ENCODE results near the gene ATRNL1.
"Not testable (repeated sequence)": the region's sequence is repeated elsewhere in the genome, so short reads cannot be mapped to it uniquely, and the experiment has no call there.

Gene ATRNL1

GRCh38 chr10:115164220-115164619, 71.1 kb downstream of the ATRNL1 start:
- Histone ChIP-seq H3F3A (ENCODE audit: control insufficient read depth, insufficient read depth) (no peaks in the 10 kb centered on the region), H3K9me2 (replicated peaks; ENCODE audit: control insufficient read depth, low read length) (no peaks in the 10 kb centered on the region), H3K36me3 (ENCODE audit: control insufficient read depth, low read length) (no peaks in the 10 kb centered on the region), H3K4me1 (ENCODE audit: control insufficient read depth, low read length) (no peaks in the 10 kb centered on the region), H4K20me1 (ENCODE audit: control insufficient read depth, insufficient read depth, low read depth, low read length) (no peaks in the 10 kb centered on the region), H3K4me2 (ENCODE audit: low read length) (no peak overlapping the region), H3K4me3 (ENCODE audit: low read length) (no peak overlapping the region), H3K27me3 (ENCODE audit: control insufficient read depth, low read length) (0 out of 2 replicates have a peak, but pooled peaks cover 4% of the 10 kb centered on the region), H3K79me2 (ENCODE audit: control insufficient read depth, low read length) (no peaks in the 10 kb centered on the region), H3K27ac (ENCODE audit: low read depth, low read length) (no peak overlapping the region), H3K9me3 (ENCODE audit: control insufficient read depth, insufficient read depth, low read length) (no peaks in the 10 kb centered on the region)
- TF ChIP-seq CTCF (IDR thresholded peaks at IDR 0.05; ENCODE audit: low read depth, low read length, poor library complexity, severe bottlenecking): no peak
- TF ChIP-seq EZH2phosphoT487 (IDR thresholded peaks at IDR 0.05; ENCODE audit: borderline replicate concordance, low read length): no peak

GRCh38 chr10:115167751-115168150, 74.6 kb downstream of the ATRNL1 start:
- Histone ChIP-seq H3K4me1 (ENCODE audit: control insufficient read depth, low read length) (no peaks in the 10 kb centered on the region), H3K4me3 (ENCODE audit: low read length) (no peak overlapping the region), H3K27ac (ENCODE audit: low read depth, low read length) (no peak overlapping the region), H3K4me2 (ENCODE audit: low read length) (no peak overlapping the region), H3K9me3 (ENCODE audit: control insufficient read depth, insufficient read depth, low read length) (no peaks in the 10 kb centered on the region), H3F3A (ENCODE audit: control insufficient read depth, insufficient read depth) (no peaks in the 10 kb centered on the region), H3K27me3 (ENCODE audit: control insufficient read depth, low read length) (0 out of 2 replicates have a peak, but pooled peaks cover 4% of the 10 kb centered on the region), H3K36me3 (ENCODE audit: control insufficient read depth, low read length) (no peaks in the 10 kb centered on the region), H3K79me2 (ENCODE audit: control insufficient read depth, low read length) (no peaks in the 10 kb centered on the region), H3K9me2 (replicated peaks; ENCODE audit: control insufficient read depth, low read length) (no peaks in the 10 kb centered on the region), H4K20me1 (ENCODE audit: control insufficient read depth, insufficient read depth, low read depth, low read length) (no peaks in the 10 kb centered on the region)
- TF ChIP-seq EZH2phosphoT487 (IDR thresholded peaks at IDR 0.05; ENCODE audit: borderline replicate concordance, low read length): no peak
- no peak for TF ChIP-seq CTCF (IDR thresholded peaks at IDR 0.05; ENCODE audit: low read depth, low read length, poor library complexity, severe bottlenecking)

- H3F3A ChIP-seq (ENCODE audit: control insufficient read depth, insufficient read depth): no peaks in the 10 kb centered on the region
- H3K4me2 ChIP-seq (ENCODE audit: low read length): no peak overlapping the region
- H3K27ac ChIP-seq (ENCODE audit: low read depth, low read length): no peak overlapping the region
- H3K9me3 ChIP-seq (ENCODE audit: control insufficient read depth, insufficient read depth, low read length): no peaks in the 10 kb centered on the region
- no peak overlapping the region for H3K4me3 ChIP-seq (ENCODE audit: low read length)
- no peaks in the 10 kb centered on the region for H3K9me2 ChIP-seq (replicated peaks; ENCODE audit: control insufficient read depth, low read length)
- no peaks in the 10 kb centered on the region for H3K36me3 ChIP-seq (ENCODE audit: control insufficient read depth, low read length)
- no peak for TF ChIP-seq EZH2phosphoT487 (IDR thresholded peaks at IDR 0.05; ENCODE audit: borderline replicate concordance, low read length)
- no peaks in the 10 kb centered on the region for H3K27me3 ChIP-seq (ENCODE audit: control insufficient read depth, low read length)
- H3K79me2 ChIP-seq (ENCODE audit: control insufficient read depth, low read length): no peaks in the 10 kb centered on the region
- H3K4me1 ChIP-seq (ENCODE audit: control insufficient read depth, low read length): no peaks in the 10 kb centered on the region
- no peaks in the 10 kb centered on the region for H4K20me1 ChIP-seq (ENCODE audit: control insufficient read depth, insufficient read depth, low read depth, low read length)
Observed at GRCh38 chr10:115171392-115171960, 78.3 kb downstream of the ATRNL1 start.

- TF ChIP-seq CTCF (IDR thresholded peaks at IDR 0.05; ENCODE audit: low read depth, low read length, poor library complexity, severe bottlenecking) (no peak), EZH2phosphoT487 (IDR thresholded peaks at IDR 0.05; ENCODE audit: borderline replicate concordance, low read length) (no peak)
- Histone ChIP-seq H4K20me1 (ENCODE audit: control insufficient read depth, insufficient read depth, low read depth, low read length) (no peaks in the 10 kb centered on the region), H3K79me2 (ENCODE audit: control insufficient read depth, low read length) (no peaks in the 10 kb centered on the region), H3K9me3 (ENCODE audit: control insufficient read depth, insufficient read depth, low read length) (no peaks in the 10 kb centered on the region), H3K4me1 (ENCODE audit: control insufficient read depth, low read length) (no peaks in the 10 kb centered on the region), H3K9me2 (replicated peaks; ENCODE audit: control insufficient read depth, low read length) (no peaks in the 10 kb centered on the region), H3K36me3 (ENCODE audit: control insufficient read depth, low read length) (no peaks in the 10 kb centered on the region), H3K4me3 (ENCODE audit: low read length) (no peak overlapping the region), H3K27ac (ENCODE audit: low read depth, low read length) (no peak overlapping the region), H3K27me3 (ENCODE audit: control insufficient read depth, low read length) (no peaks in the 10 kb centered on the region), H3F3A (ENCODE audit: control insufficient read depth, insufficient read depth) (no peaks in the 10 kb centered on the region), H3K4me2 (ENCODE audit: low read length) (no peak overlapping the region)
Observed at GRCh38 chr10:115173915-115174443, 80.8 kb downstream of the ATRNL1 start.

- not testable (repeated sequence) for H3K9me3 ChIP-seq (ENCODE audit: control insufficient read depth, insufficient read depth, low read length); H3K4me3 ChIP-seq (ENCODE audit: low read length); H3K79me2 ChIP-seq (ENCODE audit: control insufficient read depth, low read length); H3K9me2 ChIP-seq (replicated peaks; ENCODE audit: control insufficient read depth, low read length); H3K36me3 ChIP-seq (ENCODE audit: control insufficient read depth, low read length); H3K27me3 ChIP-seq (ENCODE audit: control insufficient read depth, low read length); H3K4me2 ChIP-seq (ENCODE audit: low read length); H3K4me1 ChIP-seq (ENCODE audit: control insufficient read depth, low read length); H3K27ac ChIP-seq (ENCODE audit: low read depth, low read length); H4K20me1 ChIP-seq (ENCODE audit: control insufficient read depth, insufficient read depth, low read depth, low read length); H3F3A ChIP-seq (ENCODE audit: control insufficient read depth, insufficient read depth)
Observed at GRCh38 chr10:115207276-115207675, 114.1 kb downstream of the ATRNL1 start.

Data from DOHH2 (cell line).